Choroid plexus epithelial cell (primary cell): ENCODE results near the gene CHMP4B.

Source experiments
- DNase-seq: peaks from one replicate; pipeline ENCODE4 v3.0.0-alpha.2; 2010; ENCODE audit warnings: low read depth
- H3K4me3 ChIP-seq: 2 replicates; pipeline ENCODE4 v1.5.1; 2011; ENCODE audit warnings: low read depth, mild to moderate bottlenecking, control low read depth, low read length, moderate library complexity
- TF ChIP-seq, protein P1 (sequence below): conservative IDR thresholded peaks from 2 replicates; pipeline ENCODE4 v1.5.1; 2011; ENCODE audit warnings: low read depth, mild to moderate bottlenecking, control low read depth, inconsistent platforms, low read length, moderate library complexity

The CHMP4B gene

DNA sequence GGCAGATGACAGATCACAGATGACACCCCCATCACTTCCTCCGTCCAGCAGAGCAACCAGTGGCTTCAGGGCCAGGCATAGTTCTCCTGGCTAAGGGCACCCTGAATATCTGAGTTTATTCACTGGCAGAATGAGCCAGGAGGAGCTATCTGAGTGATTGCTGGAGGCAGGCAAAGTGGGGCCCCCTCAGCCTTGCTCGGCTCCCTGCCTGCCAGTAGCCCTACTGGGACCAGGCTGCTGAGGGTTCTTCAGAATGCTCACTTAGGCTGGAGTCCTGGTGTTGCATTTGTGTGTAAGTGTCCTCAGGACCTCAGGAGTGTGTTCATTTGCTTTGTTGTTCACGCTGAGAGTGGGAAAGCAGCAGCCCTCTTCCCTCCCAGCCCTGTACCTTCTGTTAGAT lies 31.2 kb downstream of the CHMP4B start:
- TF ChIP-seq, protein P1, sequence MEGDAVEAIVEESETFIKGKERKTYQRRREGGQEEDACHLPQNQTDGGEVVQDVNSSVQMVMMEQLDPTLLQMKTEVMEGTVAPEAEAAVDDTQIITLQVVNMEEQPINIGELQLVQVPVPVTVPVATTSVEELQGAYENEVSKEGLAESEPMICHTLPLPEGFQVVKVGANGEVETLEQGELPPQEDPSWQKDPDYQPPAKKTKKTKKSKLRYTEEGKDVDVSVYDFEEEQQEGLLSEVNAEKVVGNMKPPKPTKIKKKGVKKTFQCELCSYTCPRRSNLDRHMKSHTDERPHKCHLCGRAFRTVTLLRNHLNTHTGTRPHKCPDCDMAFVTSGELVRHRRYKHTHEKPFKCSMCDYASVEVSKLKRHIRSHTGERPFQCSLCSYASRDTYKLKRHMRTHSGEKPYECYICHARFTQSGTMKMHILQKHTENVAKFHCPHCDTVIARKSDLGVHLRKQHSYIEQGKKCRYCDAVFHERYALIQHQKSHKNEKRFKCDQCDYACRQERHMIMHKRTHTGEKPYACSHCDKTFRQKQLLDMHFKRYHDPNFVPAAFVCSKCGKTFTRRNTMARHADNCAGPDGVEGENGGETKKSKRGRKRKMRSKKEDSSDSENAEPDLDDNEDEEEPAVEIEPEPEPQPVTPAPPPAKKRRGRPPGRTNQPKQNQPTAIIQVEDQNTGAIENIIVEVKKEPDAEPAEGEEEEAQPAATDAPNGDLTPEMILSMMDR = no peak
- no peak for DNase-seq
- no peak overlapping the region for H3K4me3 ChIP-seq

- TF ChIP-seq, protein P1 = no peak
- no peak for DNase-seq
- no peak overlapping the region for H3K4me3 ChIP-seq
Observed at GRCh38 chr20:33843050-33843449, 31.9 kb downstream of the CHMP4B start.

GRCh38 chr20:33843854-33844253 lies 32.7 kb downstream of the CHMP4B start:
- H3K4me3 ChIP-seq = no peak overlapping the region
- peak; percentile 46 for DNase-seq
- TF ChIP-seq, protein P1 = no peak

DNA sequence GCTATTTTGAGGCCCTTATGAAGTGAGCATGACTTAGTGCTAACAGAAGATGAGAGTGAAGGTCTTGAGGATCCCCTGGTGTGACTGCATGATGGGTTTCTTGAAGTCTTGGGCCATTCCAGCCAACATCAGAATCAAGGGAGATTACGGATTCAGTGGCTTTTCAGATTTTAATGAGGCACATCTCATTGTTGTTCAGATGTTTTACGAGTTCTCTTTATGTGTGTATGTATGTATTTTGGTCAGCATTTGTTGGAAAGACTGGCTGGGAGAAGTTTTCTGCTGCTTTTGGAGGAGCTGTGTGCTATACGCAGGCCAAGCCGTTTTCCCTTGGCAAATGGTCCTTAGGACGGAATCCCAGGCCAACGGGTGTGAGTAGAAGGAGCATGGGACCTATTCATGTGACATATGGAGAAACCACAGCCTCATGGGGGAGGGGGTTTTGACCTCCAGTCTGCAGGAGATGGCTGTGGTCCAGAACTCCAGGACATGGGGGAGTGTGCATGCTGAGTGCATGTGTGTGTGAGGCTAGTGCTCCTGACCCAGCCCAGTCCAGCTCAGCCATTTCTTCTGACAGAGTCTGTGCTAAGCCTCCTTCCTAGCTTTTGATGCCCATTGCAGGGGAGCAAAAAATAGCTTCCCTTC lies 35.3 kb downstream of the CHMP4B start:
- DNase-seq = peak; percentile 94
- H3K4me3 ChIP-seq = no peak overlapping the region
- TF ChIP-seq, protein P1 = no peak

- H3K4me3 ChIP-seq = no peak overlapping the region
- TF ChIP-seq, protein P1 = no peak
- no peak for DNase-seq
Observed at GRCh38 chr20:33847006-33847405, 35.9 kb downstream of the CHMP4B start.

DNA sequence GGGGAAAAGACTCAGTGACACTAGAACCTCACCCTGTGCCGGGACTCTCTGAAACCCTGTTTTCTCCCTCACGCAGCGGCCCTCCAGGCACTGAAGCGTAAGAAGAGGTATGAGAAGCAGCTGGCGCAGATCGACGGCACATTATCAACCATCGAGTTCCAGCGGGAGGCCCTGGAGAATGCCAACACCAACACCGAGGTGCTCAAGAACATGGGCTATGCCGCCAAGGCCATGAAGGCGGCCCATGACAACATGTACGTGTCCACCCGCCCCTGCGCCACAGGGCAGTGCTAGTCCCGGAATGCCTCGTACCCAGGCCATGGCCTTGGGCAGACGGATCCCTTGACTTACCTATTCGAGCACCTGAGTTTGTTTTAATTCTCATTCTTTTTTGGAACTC lies 37.2 kb downstream of the CHMP4B start:
- no peak overlapping the region for H3K4me3 ChIP-seq
- TF ChIP-seq, protein P1 = no peak
- DNase-seq = no peak

GRCh38 chr20:33850159-33850558 lies 39.0 kb downstream of the CHMP4B start:
- no peak for DNase-seq
- no peak overlapping the region for H3K4me3 ChIP-seq
- TF ChIP-seq, protein P1 = no peak
